GM18505 (cell line): Measurements from ENCODE around the gene ULK2.
"Not testable (repeated sequence)": the region's sequence is repeated elsewhere in the genome, so short reads cannot be mapped to it uniquely, and the experiment has no call there.

ENCODE experiments used
- ATAC-seq: cut with Tn5 transposase; IDR thresholded peaks from one replicate; pipeline ENCODE4 v1.9.1; 2021; ENCODE audit not compliant: unreplicated experiment
- POLR2A ChIP-seq: IDR thresholded peaks from 4 replicates; pipeline ENCODE4 v1.6.1; 2011; ENCODE audit warnings: borderline replicate concordance; ENCODE audit not compliant: insufficient read depth, insufficient read length; ENCODE audit errors: extremely low read depth

ULK2 gene

DNA sequence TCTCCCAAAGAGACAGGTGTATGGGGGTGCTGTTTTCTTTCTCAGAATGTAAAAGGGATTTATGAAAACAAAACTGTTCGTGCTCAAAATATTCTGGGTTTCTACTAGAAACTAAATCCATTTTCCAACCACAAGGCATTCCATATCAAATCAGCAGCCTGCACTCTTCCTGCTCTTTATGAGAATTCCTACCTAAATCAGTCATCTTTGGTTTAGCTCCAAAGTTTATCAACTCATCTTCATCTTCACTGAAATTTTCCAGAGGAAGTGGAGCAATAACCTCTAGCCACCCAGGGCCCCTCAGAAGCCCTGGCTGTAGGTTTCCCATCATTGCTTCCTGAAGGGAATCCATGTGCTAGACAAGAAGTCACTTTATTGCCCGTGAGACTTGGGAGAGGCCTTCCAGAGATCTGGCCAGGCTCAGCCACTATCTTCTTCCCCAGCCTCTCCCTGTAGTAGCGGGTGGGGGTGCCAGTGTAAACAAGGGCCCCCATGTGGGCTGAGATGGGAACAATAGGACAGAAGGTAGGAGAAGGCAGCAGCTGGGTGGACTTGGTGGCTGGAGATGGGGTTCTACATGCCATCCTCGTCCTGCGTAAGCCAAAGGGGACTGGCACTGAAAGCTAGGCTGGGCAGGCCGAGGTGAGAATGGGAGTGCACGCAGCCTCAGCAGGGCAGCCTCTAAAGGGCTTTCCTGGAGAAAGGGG, 97.6 kb downstream of the ULK2 start:
- no peak for ATAC-seq
- TF ChIP-seq POLR2A = no peak

DNA sequence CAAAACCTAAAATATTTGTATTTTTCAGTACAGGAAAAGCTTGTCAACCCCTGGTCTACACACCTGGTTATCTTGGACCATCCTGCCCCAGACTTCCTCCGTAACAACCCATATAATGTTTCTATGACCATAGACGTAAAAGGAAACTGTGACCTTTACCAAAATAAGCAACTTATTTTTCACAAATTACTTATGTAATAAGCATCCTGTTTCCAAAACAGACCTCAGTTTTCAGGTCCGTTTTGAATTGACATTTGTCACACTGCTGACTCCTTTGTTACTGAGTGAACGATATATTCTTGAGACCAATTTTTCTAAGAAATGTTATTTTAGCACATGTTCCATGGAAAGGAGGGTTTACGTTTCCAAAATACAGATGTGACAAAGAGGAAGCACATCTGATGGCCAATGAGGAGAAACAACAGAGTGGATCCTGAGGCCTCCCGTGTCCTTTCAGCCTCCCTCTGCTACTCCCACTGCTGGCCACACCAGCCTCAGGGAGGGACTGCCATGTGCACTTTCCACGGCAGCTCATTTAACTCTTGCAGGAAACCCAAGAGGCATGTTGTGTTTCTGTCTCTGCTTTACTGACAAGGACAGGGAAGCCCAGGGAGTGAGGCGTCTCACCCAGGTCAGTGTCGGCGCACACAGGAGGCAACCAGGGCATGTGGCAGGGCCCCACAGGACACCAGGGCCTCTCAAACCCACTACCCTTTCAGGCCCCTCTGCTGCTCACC, 99.5 kb downstream of the ULK2 start:
- no peak for ATAC-seq
- TF ChIP-seq POLR2A = no peak

DNA sequence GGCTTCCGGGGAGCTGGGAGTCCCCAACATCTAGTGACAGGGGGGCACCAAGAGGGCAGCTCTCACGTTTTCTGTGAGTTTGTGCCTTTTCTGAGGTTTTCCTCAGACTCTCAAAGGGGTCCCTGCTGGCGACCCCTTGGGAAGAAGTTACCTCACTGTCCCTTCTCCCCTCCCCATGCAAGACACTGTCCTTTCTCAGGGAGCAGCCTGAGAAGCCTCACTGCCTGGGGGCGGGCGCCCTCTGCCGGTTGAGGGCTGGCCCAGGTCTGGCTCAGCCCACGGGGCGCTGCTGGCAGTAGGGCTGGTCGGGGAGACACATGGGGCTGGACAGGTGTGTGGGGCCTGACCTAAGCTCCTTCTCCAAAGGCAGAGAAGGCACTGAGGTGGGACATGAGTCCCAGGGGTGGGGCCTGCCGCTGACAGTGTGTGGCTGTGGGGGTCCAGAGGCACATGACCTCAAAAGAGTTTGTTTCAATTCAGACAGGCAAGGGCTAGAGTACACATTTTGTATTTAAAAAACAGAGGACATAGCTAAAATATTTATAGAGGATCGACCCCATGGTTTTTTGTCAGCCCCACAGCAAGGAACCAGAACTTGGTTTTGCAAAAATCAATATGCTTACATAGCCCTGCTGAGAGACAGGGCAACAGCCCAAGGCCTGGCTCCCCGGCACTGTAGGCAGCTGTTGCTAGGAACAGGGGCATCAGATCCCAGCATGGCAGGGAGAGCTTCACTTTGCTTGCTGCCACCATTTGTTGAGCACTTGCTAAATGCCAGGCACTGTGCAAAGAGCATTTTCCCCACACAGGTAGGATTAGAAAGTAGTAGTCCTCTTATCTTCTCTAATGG, 101.1 kb downstream of the ULK2 start:
- TF ChIP-seq POLR2A = no peak
- peak; percentile 81 for ATAC-seq

GRCh38 chr17:19766016-19766415, 101.7 kb downstream of the ULK2 start:
- no peak for ATAC-seq
- no peak for TF ChIP-seq POLR2A

- not testable (repeated sequence) for ATAC-seq
Observed at GRCh38 chr17:19763991-19764390, 103.7 kb downstream of the ULK2 start.

- ATAC-seq = no peak
- no peak for TF ChIP-seq POLR2A
Observed at GRCh38 chr17:19763416-19763815, 104.3 kb downstream of the ULK2 start.

DNA sequence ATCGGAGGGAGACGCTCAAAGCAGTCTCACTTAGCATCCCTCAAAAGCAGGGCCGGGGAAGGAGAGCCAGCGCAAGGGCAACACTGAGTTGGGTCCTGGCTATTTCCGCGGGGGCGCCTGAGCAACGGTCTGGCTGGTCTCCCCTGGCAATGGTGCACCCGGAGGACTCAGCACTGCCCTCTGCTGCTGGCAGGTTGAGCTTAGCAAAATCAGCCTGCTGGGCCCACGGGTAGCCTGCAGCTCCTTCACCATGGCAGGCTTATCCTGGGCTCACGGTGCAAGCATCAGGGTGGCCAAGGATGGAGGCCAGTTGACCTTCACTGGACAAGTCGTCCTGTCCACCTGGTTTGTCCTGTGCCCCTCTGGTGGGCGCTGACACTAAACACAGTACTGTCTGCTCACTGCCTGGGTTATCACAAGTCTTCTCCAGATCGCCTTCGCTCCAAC, 105.2 kb downstream of the ULK2 start:
- no peak for TF ChIP-seq POLR2A
- ATAC-seq = no peak

DNA sequence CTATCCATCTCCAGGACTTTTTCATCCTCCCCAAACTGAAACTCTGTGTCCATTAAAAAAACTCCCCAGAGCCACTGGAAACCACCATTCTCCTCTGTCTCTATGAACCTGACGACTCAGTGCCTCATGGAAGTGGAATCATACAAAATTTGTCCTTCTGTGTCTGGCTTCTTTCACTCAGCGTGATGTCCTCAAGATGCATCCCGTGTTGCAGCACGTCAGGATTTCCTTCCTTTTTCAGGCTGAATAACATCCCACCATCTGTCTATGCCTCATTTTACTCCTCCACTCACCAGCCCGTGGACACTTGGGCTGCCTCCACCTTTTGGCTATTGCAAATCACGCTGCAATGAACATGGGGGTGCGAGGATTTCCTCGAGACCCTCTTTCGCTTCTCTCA, 107.0 kb downstream of the ULK2 start:
- TF ChIP-seq POLR2A = no peak
- no peak for ATAC-seq

GRCh38 chr17:19759568-19760549, 107.9 kb downstream of the ULK2 start:
- no peak for TF ChIP-seq POLR2A
- no peak for ATAC-seq

DNA sequence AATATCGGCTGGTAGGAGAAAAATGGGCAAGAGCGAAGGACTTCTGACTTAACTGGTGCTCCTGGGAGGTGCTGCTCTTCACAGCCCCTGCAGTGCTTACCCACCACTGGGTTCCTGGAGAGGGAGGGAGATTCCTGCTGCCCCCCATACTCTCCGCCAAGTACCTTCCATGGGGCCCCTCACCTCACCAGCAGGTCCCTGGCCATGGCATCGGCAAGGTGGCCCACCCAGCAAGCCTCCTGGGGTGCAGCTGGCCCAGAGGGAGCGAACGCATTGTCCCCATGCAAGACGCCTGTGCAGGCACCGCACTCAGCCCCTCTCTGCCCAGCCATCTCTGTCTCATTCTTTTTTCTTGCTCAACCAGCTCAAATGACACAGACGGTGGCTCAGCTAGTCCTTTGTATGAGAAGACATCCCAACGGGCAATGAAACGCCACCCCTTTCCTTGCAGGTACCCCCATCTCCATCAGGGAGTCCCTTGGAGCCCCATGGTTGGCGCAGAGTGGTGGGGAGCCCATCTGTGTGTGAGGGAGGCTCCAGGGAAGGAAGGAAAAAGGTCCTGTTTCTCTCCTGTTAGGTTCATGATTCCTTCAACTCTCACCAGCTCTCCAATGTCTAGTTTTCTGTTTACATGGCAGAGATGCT, 110.1 kb downstream of the ULK2 start:
- ATAC-seq = no peak
- no peak for TF ChIP-seq POLR2A

DNA sequence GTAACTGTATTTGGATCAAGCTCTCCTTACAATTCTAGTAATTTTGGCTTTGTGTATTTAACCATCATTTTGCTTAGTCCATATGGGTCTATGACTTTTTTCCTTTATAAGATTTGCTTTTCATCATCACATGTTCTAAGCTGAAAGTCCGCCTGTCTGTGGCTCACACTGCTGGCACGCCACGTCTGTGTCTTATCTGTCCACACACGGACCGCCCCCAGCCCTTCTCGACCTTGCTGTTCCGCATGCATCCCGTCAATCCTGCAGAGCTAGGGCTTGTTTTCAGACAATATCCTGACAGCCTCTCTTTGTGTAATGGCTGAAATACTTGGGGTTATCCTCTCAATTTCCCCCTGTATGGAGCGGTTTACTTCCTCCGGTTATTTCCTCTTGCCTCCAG, 111.2 kb downstream of the ULK2 start:
- TF ChIP-seq POLR2A = no peak
- no peak for ATAC-seq

DNA sequence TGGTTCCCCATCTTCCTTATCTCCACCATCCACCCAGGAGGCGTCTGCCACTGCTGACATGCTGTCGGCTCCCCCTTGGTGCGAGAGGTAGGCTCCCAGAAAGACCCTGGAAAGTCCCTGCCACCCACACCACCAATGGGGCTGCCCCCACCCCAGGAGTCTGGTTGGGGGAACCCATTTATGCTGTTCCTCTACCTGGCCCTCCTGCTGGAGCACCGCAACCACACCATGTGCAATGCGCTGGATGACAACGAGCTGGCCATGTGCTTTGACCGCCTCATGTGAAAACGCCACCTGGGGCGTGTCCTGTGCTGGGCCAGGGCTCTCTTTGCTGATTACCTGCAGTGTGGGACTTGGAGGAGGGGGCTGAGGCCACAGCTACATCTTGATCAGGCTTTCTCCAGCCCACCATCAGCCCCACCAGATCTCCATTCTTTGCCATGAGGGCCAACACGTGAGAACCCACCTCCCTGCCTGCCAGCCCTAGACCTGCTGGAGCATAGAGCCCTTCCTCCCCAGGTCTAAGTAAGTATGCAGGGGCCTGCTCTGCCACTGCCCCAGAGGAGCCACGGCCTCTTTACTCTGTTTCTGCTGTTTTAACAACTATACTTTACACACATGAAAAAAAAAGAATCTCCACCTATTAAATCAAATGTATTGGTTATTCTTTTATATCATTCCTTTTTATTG, 111.8 kb downstream of the ULK2 start:
- TF ChIP-seq POLR2A = no peak
- no peak for ATAC-seq
